ENCODE results near the gene FAM236B. TPM values are rescaled to one million over a fixed set of nuclear protein-coding genes. Genes with fewer than 3 reads are reported as not detected.
"Not testable (repeated sequence)": the region's sequence is repeated elsewhere in the genome, so short reads cannot be mapped to it uniquely, and the experiment has no call there.

The FAM236B gene
- total RNA-seq (2014; rRNA removed; shearing (Covaris generic)) = not detected in 2 replicates

DNA sequence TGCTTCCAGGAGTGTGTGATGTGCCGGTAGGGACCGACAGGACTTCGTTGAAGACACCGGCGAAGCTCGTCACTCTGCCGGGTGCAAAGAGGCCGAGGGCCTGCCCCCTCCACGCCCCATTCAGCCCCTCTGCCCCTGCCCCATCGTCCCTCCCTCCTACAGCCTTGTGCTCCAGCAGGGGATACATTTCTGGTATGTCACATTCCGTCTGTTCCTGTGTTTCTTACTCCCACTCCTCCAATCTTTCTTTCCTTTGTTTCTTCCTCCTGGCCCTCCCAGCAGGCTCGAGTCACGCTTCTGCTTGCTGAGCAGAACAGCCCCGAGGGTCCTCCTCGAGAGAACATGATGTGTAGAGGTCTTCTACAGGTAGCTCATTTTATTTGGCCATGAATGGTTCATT, at the start of gene FAM236B:
TSS of gene FAM236B (minus strand) at position 101 of the 400 bp plus-strand sequence. CDS start at position 1, 100 bp downstream.
- DNase-seq (ENCODE audit: low spot score) = not testable (repeated sequence)

GRCh38 chrX:72830701-72831100, 48.2 kb upstream of the FAM236B start:
- DNase-seq (ENCODE audit: low spot score) = not testable (repeated sequence)

DNA sequence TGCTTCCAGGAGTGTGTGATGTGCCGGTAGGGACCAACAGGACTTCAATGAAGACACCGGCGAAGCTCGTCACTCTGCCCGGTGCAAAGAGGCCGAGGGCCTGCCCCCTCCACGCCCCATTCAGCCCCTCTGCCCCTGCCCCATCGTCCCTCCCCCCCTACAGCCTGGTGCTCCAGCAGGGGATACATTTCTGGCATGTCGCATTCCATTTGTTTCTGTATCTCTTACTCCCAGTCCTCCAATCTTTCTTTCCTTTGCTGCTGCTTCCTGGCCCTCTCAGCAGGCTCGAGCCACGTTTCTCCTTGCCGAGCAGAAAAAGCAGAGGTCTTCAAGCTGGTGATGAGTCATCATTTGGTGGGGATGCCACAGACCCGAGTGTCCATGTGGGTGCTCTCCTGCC, 25.6 kb upstream of the FAM236B start, which contains the start of gene FAM236D:
TSS of gene FAM236D (minus strand) at position 101 of the 400 bp plus-strand sequence. CDS start at position 1, 100 bp downstream.
- DNase-seq (ENCODE audit: low spot score) = not testable (repeated sequence)

DNA sequence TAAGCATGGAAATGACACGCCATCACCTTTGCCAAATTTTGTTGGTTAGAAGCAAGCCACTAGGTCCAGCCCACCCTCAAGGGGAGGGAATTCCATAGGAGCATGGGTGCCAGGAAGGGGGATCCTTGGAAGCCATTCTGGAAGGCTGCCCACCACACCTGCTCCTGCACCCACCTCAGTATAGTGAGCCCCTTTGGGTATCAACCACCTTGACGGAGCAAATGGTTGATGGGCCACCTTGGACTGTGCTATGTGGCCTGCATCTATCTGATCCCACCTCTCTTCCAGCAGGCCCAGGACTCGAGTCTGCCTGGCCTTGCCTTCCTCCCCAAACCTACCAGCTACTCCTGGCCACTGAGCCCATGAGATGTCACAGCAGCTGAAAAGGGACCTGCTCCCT, 7.9 kb upstream of the FAM236B start:
- not testable (repeated sequence) for DNase-seq (ENCODE audit: low spot score)

DNA sequence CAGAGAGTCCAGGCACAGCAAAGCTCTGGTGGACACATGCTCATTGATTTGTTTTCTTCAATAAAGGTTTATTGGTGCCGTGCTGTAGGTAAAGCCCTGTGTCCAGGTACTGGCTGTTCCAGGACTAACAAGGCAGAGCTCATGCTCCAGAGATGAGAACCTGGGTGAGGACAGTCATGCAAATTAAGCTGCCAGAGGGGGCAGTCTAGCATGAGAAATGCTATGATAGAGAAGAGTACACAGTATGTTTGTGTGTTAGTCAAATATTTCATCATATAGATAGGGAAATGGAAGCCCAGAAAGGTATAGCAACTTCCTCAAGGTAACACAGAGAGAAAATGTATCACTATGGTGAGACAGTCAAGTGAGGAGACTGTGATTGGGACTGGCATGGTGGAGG, 5.7 kb upstream of the FAM236B start:
- DNase-seq (ENCODE audit: low spot score) = not testable (repeated sequence)

- not testable (repeated sequence) for DNase-seq (ENCODE audit: low spot score)
Measured at GRCh38 chrX:72783964-72784363, 1.5 kb upstream of the FAM236B start.

DNA sequence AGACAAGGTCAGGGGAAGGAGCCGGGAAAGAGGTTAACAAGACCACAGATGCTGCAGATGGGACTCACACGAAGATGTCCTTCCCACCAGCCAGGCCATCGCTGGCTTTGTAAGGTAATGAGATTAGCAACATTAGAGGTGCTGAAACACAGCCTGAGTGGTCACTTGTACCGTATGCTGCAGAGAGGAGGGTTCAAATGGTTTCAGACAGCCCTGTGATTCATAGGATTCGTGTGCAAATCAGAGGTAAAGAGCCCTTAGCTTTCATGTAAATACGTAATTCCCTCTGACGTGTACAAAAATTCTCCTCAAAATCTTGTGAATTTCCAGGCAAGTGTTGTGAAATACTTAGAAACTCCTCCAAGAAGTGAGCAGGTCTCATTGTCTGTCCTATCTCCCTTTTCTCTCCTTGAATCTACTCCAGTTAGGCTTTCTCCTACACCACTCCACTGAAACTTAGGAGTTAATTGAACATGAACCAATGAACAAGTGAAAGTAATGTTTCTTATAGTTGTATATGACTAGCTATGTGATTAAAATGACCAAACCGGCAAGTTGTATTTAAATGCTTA, 991 bp upstream of the FAM236B start:
- not testable (repeated sequence) for DNase-seq (ENCODE audit: low spot score)

- DNase-seq (ENCODE audit: low spot score) = not testable (repeated sequence)
Measured at GRCh38 chrX:72778146-72778545, 4.3 kb downstream of the FAM236B start.

- not testable (repeated sequence) for DNase-seq (ENCODE audit: low spot score)
Measured at GRCh38 chrX:72777467-72777790, 5.0 kb downstream of the FAM236B start.

GRCh38 chrX:72776653-72777466, 5.6 kb downstream of the FAM236B start, which contains the start of gene DMRTC1B:
Gene DMRTC1B, plus strand, starts transcription at chrX:72776890. Its CDS starts 68,246 bp downstream, at chrX:72845136.
- DNase-seq (ENCODE audit: low spot score) = not testable (repeated sequence)

GRCh38 chrX:72760454-72760853, 22.0 kb downstream of the FAM236B start:
- not testable (repeated sequence) for DNase-seq (ENCODE audit: low spot score)

DNA sequence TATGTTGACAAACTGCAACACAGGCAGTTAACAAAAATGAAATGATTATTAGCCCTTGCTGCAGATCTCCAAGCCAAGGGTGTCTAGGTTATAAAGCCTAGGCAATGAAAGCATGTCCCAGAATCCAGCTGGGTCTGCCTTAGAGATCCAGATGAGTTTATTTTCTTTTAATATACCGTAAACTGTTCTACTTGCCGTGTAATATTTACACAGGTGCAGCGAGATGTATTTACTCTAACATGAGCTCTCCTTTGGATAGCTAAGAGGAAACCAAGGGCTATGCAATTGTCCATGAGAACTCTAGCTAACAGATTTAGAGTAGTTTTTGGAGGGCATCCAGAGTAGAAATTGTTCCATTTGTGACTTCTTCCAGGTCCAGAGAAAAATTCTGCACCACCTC, 33.9 kb downstream of the FAM236B start:
- not testable (repeated sequence) for DNase-seq (ENCODE audit: low spot score)

DNA sequence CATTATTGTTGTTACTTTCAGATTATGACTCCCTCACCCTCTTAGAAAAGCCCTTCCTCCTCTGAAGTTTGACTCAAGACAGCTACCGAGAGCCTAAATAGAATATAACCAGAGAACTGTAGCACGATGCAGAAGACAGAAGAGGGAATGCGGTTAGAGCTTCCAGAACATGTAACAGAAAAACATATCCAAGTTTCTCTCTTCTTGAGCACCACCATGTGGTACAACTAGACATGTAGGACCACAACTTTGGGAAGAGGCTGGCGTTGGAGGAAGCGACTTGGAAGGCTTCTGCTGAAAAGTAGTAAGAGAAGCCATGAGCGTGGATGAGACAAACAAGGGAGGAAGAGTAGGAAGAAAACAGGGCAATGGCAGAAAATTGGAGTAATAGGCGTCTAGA, 36.9 kb downstream of the FAM236B start:
- DNase-seq (ENCODE audit: low spot score) = not testable (repeated sequence)

DNA sequence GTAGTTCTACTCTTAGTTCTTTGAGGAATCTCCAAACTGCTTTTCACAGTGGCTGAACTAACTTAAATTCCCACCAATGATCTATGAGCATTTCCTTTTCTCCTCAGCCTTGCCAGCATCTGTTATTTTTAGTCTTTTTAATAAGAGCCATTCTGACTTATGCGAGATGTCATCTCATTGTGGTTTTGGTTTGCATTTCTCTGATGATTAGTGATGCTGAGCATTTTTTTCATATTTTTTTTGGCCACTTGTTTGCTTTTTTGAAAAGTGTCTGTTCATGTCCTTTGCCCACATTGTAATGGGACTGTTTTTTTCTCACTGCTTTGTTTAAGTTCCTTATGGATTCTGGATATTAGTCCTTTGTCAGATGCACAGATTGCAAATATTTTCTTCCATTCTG, 46.9 kb downstream of the FAM236B start:
- DNase-seq (ENCODE audit: low spot score) = no peak

DNA sequence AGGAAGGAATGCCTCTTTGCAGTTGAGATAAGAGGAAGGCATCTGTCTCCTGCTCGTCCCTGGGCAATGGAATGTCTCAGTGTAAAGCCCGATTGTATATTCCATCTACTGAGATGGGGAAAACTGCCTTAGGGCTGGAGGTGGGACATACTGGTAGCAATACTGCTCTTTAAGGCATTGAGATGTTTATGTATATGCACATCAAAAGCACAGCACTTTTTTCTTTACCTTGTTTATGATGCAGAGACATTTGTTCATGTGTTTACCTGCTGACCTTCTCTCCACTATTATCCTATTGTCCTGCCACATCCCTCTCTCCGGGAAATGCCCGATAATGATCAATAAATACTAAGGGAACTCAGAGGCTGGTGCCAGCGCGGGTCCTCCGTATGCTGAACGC, 48.8 kb downstream of the FAM236B start:
- DNase-seq (ENCODE audit: low spot score) = not testable (repeated sequence)

Other genes starting within 250 kb of the FAM236B start
- gene HDAC8, start 209.8 kb downstream of the FAM236B start, total RNA-seq (2014; rRNA removed; shearing (Covaris generic)) = 42.8 and 59.8 TPM in 2 replicates
- 7.8 and 8.6 TPM in 2 replicates for gene PHKA1, start 68.4 kb downstream of the FAM236B start, total RNA-seq (2014; rRNA removed; shearing (Covaris generic))
- gene DMRTC1B, start 5.8 kb downstream of the FAM236B start, total RNA-seq (2014; rRNA removed; shearing (Covaris generic)) = 0.41 TPM in 1 of 2 replicates, not detected in the other
- gene FAM236D, start 25.6 kb upstream of the FAM236B start, total RNA-seq (2014; rRNA removed; shearing (Covaris generic)) = not detected in 2 replicates
- not detected in 2 replicates for gene FAM236C, start 130.0 kb upstream of the FAM236B start, total RNA-seq (2014; rRNA removed; shearing (Covaris generic))
- not detected in 2 replicates for gene FAM236A, start 155.5 kb upstream of the FAM236B start, total RNA-seq (2014; rRNA removed; shearing (Covaris generic))
- not detected in 2 replicates for gene DMRTC1, start 161.2 kb upstream of the FAM236B start, total RNA-seq (2014; rRNA removed; shearing (Covaris generic))
- gene PABPC1L2B, start 220.3 kb upstream of the FAM236B start, total RNA-seq (2014; rRNA removed; shearing (Covaris generic)) = not detected in 2 replicates

All from H4 (cell line).